HT1080 (cell line): ENCODE data around the gene INPP5A. TPM values are rescaled to one million over a fixed set of nuclear protein-coding genes. Genes with fewer than 3 reads are reported as not detected.
A peak's percentile ranks its signal among the peaks of the same experiment; 100 is the strongest.

Source experiments
- DNase-seq: peaks from one replicate; pipeline ENCODE4 v3.0.0-alpha.2; 2015; ENCODE audit warnings: low read depth
- total RNA-seq: library from RNA; depleted of rRNA; stranded (reverse); fragments of >200 nt; shearing (Covaris generic); gene quantifications from 2 replicates; pipeline ENCODE4 v1.2.3, GENCODE V29; 2014

Gene INPP5A
- total RNA-seq, 1 experiment from 2014 or later = 34.4 TPM

GRCh38 chr10:132655735-132656134 lies 118.1 kb downstream of the INPP5A start:
- no peak for DNase-seq

DNA sequence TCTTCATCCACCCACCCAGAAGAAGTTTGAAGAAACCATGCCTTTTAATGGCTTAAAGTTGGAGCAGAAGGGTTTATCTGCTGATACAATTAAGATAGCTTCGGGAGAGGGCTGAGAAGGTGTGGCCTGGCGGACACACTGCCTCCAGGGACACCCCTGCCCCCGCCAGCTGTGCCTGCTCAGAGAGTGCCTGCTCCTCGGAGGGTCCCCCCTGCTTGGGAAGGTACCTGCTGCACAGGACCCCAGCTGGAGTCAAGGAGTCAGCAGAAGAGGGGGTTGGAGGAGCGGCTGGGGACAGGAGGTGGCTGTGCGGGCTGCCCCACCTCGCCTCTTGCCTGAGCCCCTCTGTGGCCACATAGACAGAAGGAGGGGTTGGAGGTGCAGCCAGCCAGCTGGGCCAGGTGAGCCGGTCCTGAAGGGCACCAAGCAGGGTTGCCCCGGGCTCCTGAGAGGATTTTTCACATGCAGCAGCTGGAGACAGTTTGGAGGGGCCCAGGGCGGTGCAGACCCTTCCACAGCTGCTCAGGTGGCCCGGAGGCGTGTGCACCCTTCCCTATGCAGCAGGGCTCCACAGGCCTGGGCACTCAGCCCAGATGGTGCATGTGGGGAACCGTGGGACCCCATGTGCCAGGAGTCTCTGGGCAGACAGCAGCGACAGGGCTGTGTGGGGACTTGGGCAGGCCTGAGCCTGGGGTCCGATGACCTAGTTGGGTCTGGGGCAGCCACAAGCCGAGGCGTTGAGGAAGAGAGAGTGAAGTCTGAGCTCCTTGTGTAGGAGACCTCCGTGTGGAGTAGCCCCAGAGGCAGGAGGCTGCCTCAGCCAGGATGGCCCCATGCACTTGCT lies 118.9 kb downstream of the INPP5A start:
- no peak for DNase-seq

GRCh38 chr10:132657127-132657706 lies 119.6 kb downstream of the INPP5A start:
- no peak for DNase-seq

DNA sequence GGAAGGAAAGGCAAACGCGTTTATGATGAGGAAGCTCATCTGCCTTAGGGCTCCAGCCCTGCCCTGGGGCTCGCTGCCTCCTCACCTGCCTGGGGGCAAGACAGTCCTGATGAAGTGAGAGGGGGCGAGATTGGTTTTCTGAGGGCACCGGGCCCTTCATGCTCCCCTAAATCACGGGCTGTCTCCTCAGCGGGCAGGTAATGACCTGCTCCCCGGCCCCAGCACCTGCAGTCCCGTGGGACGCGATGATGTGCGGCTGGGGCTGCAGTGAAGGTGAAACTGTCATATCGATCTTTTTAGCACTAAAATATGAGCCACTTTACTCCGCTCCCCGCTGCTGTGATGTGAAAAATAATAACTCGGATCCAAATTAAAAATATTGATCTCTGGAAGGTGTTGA lies 120.2 kb downstream of the INPP5A start:
- no peak for DNase-seq

- no peak for DNase-seq
These were observed 121.1 kb downstream of the INPP5A start for GRCh38 chr10:132658546-132659205.

DNA sequence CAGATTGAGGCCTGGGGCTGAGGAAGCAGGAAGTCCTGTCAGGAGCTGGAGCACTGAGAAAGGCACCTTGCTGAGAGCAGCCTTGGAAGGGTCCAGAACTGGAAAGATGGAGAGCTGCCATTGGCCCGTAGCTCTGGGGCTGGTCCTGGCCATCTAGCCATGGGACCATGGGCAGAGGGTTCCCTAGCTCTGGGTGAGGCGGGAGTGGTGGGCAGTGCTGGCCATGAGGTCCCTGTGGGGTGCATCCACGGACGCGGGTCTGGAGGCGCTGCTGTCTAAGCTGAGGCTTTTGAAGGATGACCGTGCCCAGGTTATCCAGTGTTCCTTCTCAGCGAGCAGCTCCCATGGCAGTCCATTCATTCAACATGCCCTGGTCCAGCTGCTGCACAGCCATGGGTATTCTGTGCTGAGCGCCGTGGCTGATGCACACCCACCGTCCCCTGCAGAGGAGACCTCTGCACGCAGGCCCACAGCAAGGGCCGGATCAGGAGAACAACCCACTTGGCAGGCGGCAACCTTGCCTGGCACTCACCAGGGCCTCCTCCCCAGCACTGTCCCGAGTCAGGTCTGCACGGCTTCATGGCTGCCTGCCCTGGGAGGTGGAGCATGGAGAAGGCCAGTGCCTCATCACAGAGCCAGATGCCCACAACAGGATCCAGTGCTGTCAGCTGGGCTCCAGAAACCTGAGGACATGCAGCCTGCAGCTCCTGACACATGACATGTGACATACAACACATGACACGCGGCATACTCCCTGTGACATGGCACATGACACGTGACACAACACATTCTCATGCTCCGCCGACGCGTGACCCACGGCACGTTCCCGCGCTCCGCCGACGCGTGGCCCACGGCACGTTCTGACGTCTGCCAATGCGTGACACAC lies 121.9 kb downstream of the INPP5A start:
- no peak for DNase-seq

GRCh38 chr10:132660385-132660784 lies 122.8 kb downstream of the INPP5A start:
- DNase-seq = no peak

DNA sequence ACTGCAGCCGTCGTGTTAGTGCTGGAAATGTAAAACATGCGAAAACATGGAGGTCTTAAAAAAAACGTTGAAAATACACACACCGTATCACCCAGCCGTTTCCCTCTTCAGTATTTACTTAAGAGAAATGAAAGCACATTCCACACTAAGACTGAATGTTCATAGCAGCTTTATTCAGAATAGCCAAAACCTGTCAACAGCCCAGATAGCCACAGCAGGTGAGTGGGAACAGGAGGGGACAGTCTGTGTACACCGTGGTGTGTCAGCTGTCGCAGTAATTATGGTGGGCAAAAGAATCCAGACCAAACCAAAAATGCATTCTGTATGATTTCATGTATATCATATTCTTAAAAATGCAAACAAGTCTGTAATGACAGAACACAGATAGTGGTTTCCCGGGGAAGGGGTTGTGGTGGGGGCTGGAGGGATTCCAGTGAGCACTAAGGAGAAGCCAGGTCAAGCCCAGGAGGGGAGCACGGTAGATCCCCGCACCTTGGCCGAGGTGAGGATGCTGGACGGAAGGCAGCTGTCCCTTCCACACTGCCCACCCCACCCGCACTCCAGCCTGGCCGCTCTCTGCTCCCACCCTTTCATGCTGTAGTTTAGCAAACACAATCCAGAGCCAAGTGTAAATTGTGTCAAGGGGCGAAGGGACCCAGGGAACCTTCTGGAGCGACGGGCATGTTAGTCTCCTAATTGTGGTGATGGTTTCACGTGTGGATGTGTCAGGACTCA lies 124.8 kb downstream of the INPP5A start:
- DNase-seq = no peak

- peak; percentile 13 for DNase-seq
These were observed 126.2 kb downstream of the INPP5A start for GRCh38 chr10:132663666-132664365.

DNA sequence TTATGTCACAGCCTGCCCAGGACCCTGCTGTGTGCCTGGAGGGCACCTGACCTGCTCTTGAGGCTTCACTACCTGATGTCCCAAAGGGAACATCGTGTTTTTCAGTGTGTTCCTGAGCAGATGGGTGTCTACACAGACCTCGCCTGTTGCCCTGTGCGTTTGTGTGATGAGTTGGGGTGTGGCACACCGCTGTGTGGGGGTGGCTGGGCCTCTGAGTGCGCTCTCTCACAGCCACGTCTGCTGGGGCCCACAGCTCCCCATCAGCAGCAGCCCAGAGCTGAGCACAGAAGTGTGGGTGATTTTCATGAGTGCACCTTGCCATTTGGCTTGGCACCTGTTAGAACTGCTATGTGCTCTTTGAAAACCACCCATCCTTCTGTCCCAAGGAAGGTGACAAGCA lies 126.8 kb downstream of the INPP5A start:
- no peak for DNase-seq

GRCh38 chr10:132664883-132665282 lies 127.3 kb downstream of the INPP5A start:
- no peak for DNase-seq

DNA sequence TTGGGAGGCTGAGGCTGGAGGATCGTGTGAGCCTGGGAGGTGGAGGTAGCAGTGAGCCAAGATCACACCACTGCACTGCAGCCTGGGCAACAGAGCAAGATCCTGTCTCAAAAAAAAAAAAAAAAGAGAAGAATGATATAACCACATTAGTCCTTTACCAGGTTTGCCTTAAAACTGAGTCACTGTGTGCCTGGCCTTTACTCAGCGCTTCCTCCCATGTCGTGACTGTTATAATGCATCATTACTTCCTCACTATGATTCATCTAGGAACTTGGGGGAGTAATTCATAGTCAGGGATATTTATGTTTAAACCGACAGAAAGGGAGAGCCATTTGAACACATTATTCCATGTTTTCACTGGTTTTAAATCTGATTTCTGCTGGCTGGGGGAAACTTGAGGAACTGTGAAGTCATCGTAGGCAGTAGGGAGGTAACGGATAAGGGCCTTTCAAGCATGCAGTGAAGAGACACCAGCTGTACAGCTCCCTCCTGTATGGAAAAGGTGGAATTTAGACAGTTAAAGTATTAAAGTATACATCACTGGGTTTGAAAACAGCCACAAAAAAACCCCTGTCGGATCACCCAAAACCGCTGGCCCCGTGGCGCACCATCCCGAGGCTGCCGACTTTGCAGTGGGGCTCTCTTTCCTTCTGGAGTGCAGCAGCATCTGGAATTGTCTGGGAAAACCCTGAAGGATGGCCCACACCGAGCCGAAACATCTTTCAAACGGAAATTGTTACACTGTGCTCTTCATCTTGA lies 128.5 kb downstream of the INPP5A start:
- peak; percentile 96 for DNase-seq

- peak; percentile 35 for DNase-seq
These were observed 129.2 kb downstream of the INPP5A start for GRCh38 chr10:132666705-132667341.

GRCh38 chr10:132667342-132668047 lies 129.9 kb downstream of the INPP5A start:
- DNase-seq = peak; percentile 39

DNA sequence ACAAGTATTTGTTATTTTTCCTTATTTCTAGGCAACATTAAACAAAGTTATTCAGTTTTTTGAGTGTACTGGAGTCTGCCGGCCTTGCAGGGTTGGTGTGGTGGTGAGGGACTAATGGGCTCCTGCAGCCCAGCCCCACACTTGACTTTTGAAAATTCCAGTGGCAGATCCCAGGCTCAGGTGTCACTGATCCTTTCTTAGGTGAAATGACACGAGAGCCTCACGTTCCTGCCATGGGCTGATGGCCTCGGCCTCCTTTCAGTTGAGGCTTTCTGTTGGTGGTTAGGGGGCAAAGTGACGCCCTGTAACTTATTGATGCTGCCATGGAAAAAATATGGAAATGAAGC lies 130.4 kb downstream of the INPP5A start:
- no peak for DNase-seq

GRCh38 chr10:132669208-132669861 lies 131.7 kb downstream of the INPP5A start:
- DNase-seq = no peak

GRCh38 chr10:132670546-132671227 lies 133.1 kb downstream of the INPP5A start:
- no peak for DNase-seq
